HFFc6 (cell line): ENCODE measurements around the gene SLC9A7. TPM values are rescaled to one million over a fixed set of nuclear protein-coding genes. Genes with fewer than 3 reads are reported as not detected.
"Not testable (repeated sequence)": the region's sequence is repeated elsewhere in the genome, so short reads cannot be mapped to it uniquely, and the experiment has no call there.

Source experiments
- DNase-seq: peaks from one replicate; pipeline ENCODE4 v3.0.0-alpha.2; 2018
- H3K27ac Mint-ChIP-seq: 2 replicates; pipeline ENCODE4 v1.8.0; 2020; ENCODE audit warnings: mild to moderate bottlenecking, mixed read lengths
- H3K27me3 Mint-ChIP-seq: 2 replicates; pipeline ENCODE4 v1.8.0; 2021; ENCODE audit warnings: mild to moderate bottlenecking, moderate library complexity, mixed read lengths; ENCODE audit not compliant: insufficient read depth
- H3K36me3 Mint-ChIP-seq: 2 replicates; pipeline ENCODE4 v1.8.0; 2021; ENCODE audit warnings: low read depth, mixed read lengths
- H3K4me1 Mint-ChIP-seq: 2 replicates; pipeline ENCODE4 v1.8.0; 2020; ENCODE audit warnings: low read depth, mixed read lengths
- H3K4me3 Mint-ChIP-seq: 2 replicates; pipeline ENCODE4 v1.8.0; 2020; ENCODE audit warnings: mild to moderate bottlenecking, moderate library complexity, mixed read lengths
- H3K9me3 Mint-ChIP-seq: 2 replicates; pipeline ENCODE4 v1.8.0; 2020; ENCODE audit warnings: mild to moderate bottlenecking, mixed read lengths
- CTCF ChIP-seq: fragments of 200-600 bp; sonication (generic); IDR thresholded peaks from 2 replicates; pipeline ENCODE4 v1.5.0; 2021; ENCODE audit warnings: antibody characterized with exemption, mild to moderate bottlenecking
- total RNA-seq, 6 experiments: library from RNA; stranded (reverse); fragmentation: NEBNext Ultra II Directional; extraction: Animal tissue kit (Norgen Biotek cat#: 25700); gene quantifications; 2 replicates in 1 of 6; 3 replicates in 5 of 6; pipeline ENCODE4 v1.2.3, GENCODE V29; 2021

The SLC9A7 gene
- total RNA-seq, 6 experiments from 2014 or later = 41.8 to 54.1 (median 45.7) TPM

GRCh38 chrX:46737041-46737440 lies 21.9 kb downstream of the SLC9A7 start:
- peaks cover 50% of the 10 kb centered on the region for H3K4me1 Mint-ChIP-seq
- no peak for DNase-seq
- no peaks in the 10 kb centered on the region; the same call in 1 of the 2 replicates for H3K27me3 Mint-ChIP-seq
- TF ChIP-seq CTCF = no peak
- H3K4me3 Mint-ChIP-seq = peak overlapping the region; percentile 61
- peak overlapping the region; percentile 92 for H3K27ac Mint-ChIP-seq
- H3K9me3 Mint-ChIP-seq = peaks cover 17% of the 10 kb centered on the region
- peaks cover 29% of the 10 kb centered on the region for H3K36me3 Mint-ChIP-seq

- H3K4me1 Mint-ChIP-seq = peaks cover 56% of the 10 kb centered on the region
- no peaks in the 10 kb centered on the region; the same call in 1 of the 2 replicates for H3K27me3 Mint-ChIP-seq
- peaks cover 17% of the 10 kb centered on the region for H3K9me3 Mint-ChIP-seq
- DNase-seq = no peak
- TF ChIP-seq CTCF = no peak
- no peak overlapping the region for H3K27ac Mint-ChIP-seq
- no peak overlapping the region for H3K4me3 Mint-ChIP-seq
- H3K36me3 Mint-ChIP-seq = peaks cover 29% of the 10 kb centered on the region
These were observed 23.3 kb downstream of the SLC9A7 start for GRCh38 chrX:46735622-46736021.

- peaks cover 17% of the 10 kb centered on the region for H3K9me3 Mint-ChIP-seq
- H3K4me1 Mint-ChIP-seq = peaks cover 49% of the 10 kb centered on the region
- no peaks in the 10 kb centered on the region; the same call in 1 of the 2 replicates for H3K27me3 Mint-ChIP-seq
- no peak for DNase-seq
- H3K36me3 Mint-ChIP-seq = peaks cover 16% of the 10 kb centered on the region
- no peak for TF ChIP-seq CTCF
- no peak overlapping the region for H3K4me3 Mint-ChIP-seq
- H3K27ac Mint-ChIP-seq = peak overlapping the region; percentile 16; the same call in 1 of the 2 replicates
These were observed 25.7 kb downstream of the SLC9A7 start for GRCh38 chrX:46733226-46733625.

- H3K27ac Mint-ChIP-seq = no peak overlapping the region; the same call in 1 of the 2 replicates
- no peaks in the 10 kb centered on the region for H3K27me3 Mint-ChIP-seq
- H3K36me3 Mint-ChIP-seq = peaks cover 6% of the 10 kb centered on the region
These were observed 28.2 kb downstream of the SLC9A7 start for GRCh38 chrX:46730765-46731164.

GRCh38 chrX:46727441-46727840 lies 31.5 kb downstream of the SLC9A7 start:
- Mint-ChIP-seq H3K4me1 (peaks cover 32% of the 10 kb centered on the region), H3K9me3 (no peaks in the 10 kb centered on the region), H3K4me3 (no peak overlapping the region), H3K27me3 (no peaks in the 10 kb centered on the region), H3K36me3 (peaks cover 4% of the 10 kb centered on the region), H3K27ac (no peak overlapping the region)
- TF ChIP-seq CTCF = no peak
- DNase-seq = no peak

More at GRCh38 chrX:46730765-46731164, 28.2 kb downstream of the SLC9A7 start:
- peaks cover 24% of the 10 kb centered on the region for H3K4me1 Mint-ChIP-seq
- peak overlapping the region; percentile 26; the same call in 1 of the 2 replicates for H3K4me3 Mint-ChIP-seq
- no peak for DNase-seq
- H3K9me3 Mint-ChIP-seq = peaks cover 3% of the 10 kb centered on the region
- TF ChIP-seq CTCF = no peak

GRCh38 chrX:46723569-46723927 lies 35.4 kb downstream of the SLC9A7 start:
- Mint-ChIP-seq H3K4me3 (peak overlapping the region; percentile 60), H3K4me1 (peaks cover 33% of the 10 kb centered on the region), H3K27ac (peak overlapping the region; percentile 76)
- not testable (repeated sequence) for H3K27me3 Mint-ChIP-seq, H3K9me3 Mint-ChIP-seq, H3K36me3 Mint-ChIP-seq, DNase-seq
